Measurements from ENCODE around the gene LAMTOR2. TPM values are rescaled to one million over a fixed set of nuclear protein-coding genes. Genes with fewer than 3 reads are reported as not detected.
A peak's percentile ranks its signal among the peaks of the same experiment; 100 is the strongest.

Gene LAMTOR2
- total RNA-seq, 1 experiment from 2014 or later: 50.6 TPM

- no peak overlapping the region for H2BK15ac ChIP-seq (ENCODE audit: low read depth, low read length)
- no CpG with 5 or more reads among the region's 9 CpGs for WGBS (ENCODE audit: extremely low coverage, insufficient read length, low lambda C conversion rate)
- no peak overlapping the region for H4K8ac ChIP-seq (replicated peaks; ENCODE audit: insufficient read length, low read depth, low read length)
- peaks cover 14% of the 10 kb centered on the region; the same call in 1 of the 2 replicates for H3K4me1 ChIP-seq (ENCODE audit: insufficient read depth, low read length)
- peak overlapping the region; percentile 67 for H4K91ac ChIP-seq (ENCODE audit: insufficient read length, low read depth, low read length)
- H2BK12ac ChIP-seq (ENCODE audit: insufficient read length, low read depth, low read length): peak overlapping the region; percentile 91
- H3T11ph ChIP-seq (ENCODE audit: low read length): no peak overlapping the region
- no peak overlapping the region for H4K5ac ChIP-seq (ENCODE audit: insufficient read length, low read depth, low read length)
- no peak overlapping the region for H2AFZ ChIP-seq (ENCODE audit: low read length)
- Mint-ChIP-seq H3K27ac (peak overlapping the region; percentile 27 to 83 (median 71); a peak in 5 of 7 replicates), H3K9me3 (no peaks in the 10 kb centered on the region; a peak in 2 of 5 replicates), H3K36me3 (ENCODE audit: insufficient read depth in 1 of 3, low read depth in 3 of 3) (peaks cover 0 to 2% (median under 1%) of the 10 kb centered on the region in 3 experiments; a peak in 4 of 7 replicates), H3K27me3 (ENCODE audit: low read depth) (no peaks in the 10 kb centered on the region), H3K4me3 (no peak overlapping the region; a peak in 1 of 5 replicates), H3K4me1 (peaks cover 56 to 63% of the 10 kb centered on the region in 2 experiments)
- H3K27me3 ChIP-seq (ENCODE audit: insufficient read depth, low read length): no peaks in the 10 kb centered on the region
- H2AK5ac ChIP-seq (ENCODE audit: insufficient read length, low read length): peak overlapping the region; percentile 78
- TF ChIP-seq CTCF (conservative IDR thresholded peaks at IDR 0.05): no peak
- no peak overlapping the region for H3K9ac ChIP-seq (ENCODE audit: extremely low read depth, insufficient read length, low read length)
- no peaks in the 10 kb centered on the region for H3K79me1 ChIP-seq (ENCODE audit: insufficient read depth, low read depth, low read length, poor library complexity, severe bottlenecking)
- H3K56ac ChIP-seq (ENCODE audit: insufficient read length, low read depth, low read length): no peak overlapping the region
- H3K27ac ChIP-seq (ENCODE audit: insufficient read length, low read depth, low read length): no peak overlapping the region
- H3K14ac ChIP-seq (ENCODE audit: insufficient read depth, low read length): peak overlapping the region; percentile 77
- H3K4ac ChIP-seq (ENCODE audit: low read depth, low read length): peak overlapping the region; percentile 77; the same call in 1 of the 2 replicates
- peaks cover 5% of the 10 kb centered on the region for H3K23me2 ChIP-seq (ENCODE audit: insufficient read length, low read depth, low read length, poor library complexity, severe bottlenecking)
- no peak overlapping the region for H2BK5ac ChIP-seq (ENCODE audit: insufficient read length, low read length)
- peaks cover 2% of the 10 kb centered on the region for H4K20me1 ChIP-seq (ENCODE audit: control insufficient read depth, insufficient read depth, insufficient read length)
- peak overlapping the region; percentile 97 for H3K18ac ChIP-seq (ENCODE audit: insufficient read length, low read depth, low read length)
- no peak overlapping the region for H2BK120ac ChIP-seq (ENCODE audit: low read depth, low read length, poor library complexity, severe bottlenecking)
- H3K9me3 ChIP-seq (ENCODE audit: control insufficient read depth, low read depth, low read length): no peaks in the 10 kb centered on the region
- H2BK20ac ChIP-seq (ENCODE audit: low read depth, low read length, poor library complexity, severe bottlenecking): no peak overlapping the region
- H3K79me2 ChIP-seq (ENCODE audit: insufficient read depth, low read length): no peaks in the 10 kb centered on the region
- no peak overlapping the region for H3K23ac ChIP-seq (ENCODE audit: insufficient read length, low read depth, low read length)
- DNase-seq: no peak
- no peak overlapping the region for H3K4me2 ChIP-seq (ENCODE audit: insufficient read depth, insufficient read length, low read length)
These were observed 49.0 kb downstream of the LAMTOR2 start for GRCh38 chr1:156103521-156103947.

Measured in H9 (cell line).